GM12878 (cell line): Measurements from ENCODE around the gene SSX2IP. TPM values are rescaled to one million over a fixed set of nuclear protein-coding genes. Genes with fewer than 3 reads are reported as not detected.

Source experiments
- ATAC-seq: fragments of 200-7000 bp; cut with Tn5 transposase; 3 replicates; pipeline ENCODE4 v1.9.1; 2020; ENCODE audit warnings: mild to moderate bottlenecking, moderate library complexity
- BruUV-seq: library from RNA; stranded (reverse); fragments of 400-500 nt; replicated peaks from 2 replicates; lab custom pipeline; 2021; lab: Mats Ljungman, UMichigan
- CTCF ChIA-PET: fragments of 300-600 bp; sonication (Branson Sonifier 250); formaldehyde crosslinking; extraction: SDS; loops from one replicate; lab custom pipeline; 2021; ENCODE audit warnings: inconsistent platforms; lab: Yijun Ruan, JAX
- POLR2A ChIA-PET: fragments of 350-600 bp; formaldehyde crosslinking; extraction: SDS; loops from one replicate; lab custom pipeline; 2021; ENCODE audit warnings: inconsistent platforms; lab: Charles Lee
- RAD21 ChIA-PET: fragments of 300-600 bp; sonication (Branson Sonifier 250); formaldehyde crosslinking; loops from one replicate; lab custom pipeline; 2023; ENCODE audit warnings: antibody characterized with exemption; ENCODE audit not compliant: unreplicated experiment; lab: Charles Lee
- SMC1A ChIA-PET: fragments of 300-600 bp; sonication (Branson Sonifier 250); formaldehyde crosslinking; loops from one replicate; lab custom pipeline; 2023; ENCODE audit not compliant: unreplicated experiment, uncharacterized antibody; lab: Charles Lee
- DNase-seq: peaks from one replicate; pipeline ENCODE4 v3.0.0-alpha.2; 2011; ENCODE audit warnings: low read depth, low spot score
- FAIRE-seq: peaks from 3 replicates; lab custom pipeline; 2011; peaks lifted over from hg19 to GRCh38; lab: Jason Lieb, UNC
- H2AFZ ChIP-seq: 2 replicates; pipeline ENCODE4 v1.6.0; 2011; ENCODE audit warnings: low read depth, low read length, control low read depth; ENCODE audit not compliant: control insufficient read depth
- H3K27ac ChIP-seq: 2 replicates; pipeline ENCODE4 v1.5.1; 2011; ENCODE audit warnings: control low read depth; ENCODE audit not compliant: control insufficient read depth, insufficient read depth
- H3K27me3 ChIP-seq, 2 experiments: replicated peaks in 1 of 2; 2 replicates each; pipeline versions ENCODE4 v1.6.0 to v1.6.1; 2011; ENCODE audit warnings: low read length in 1 of 2; ENCODE audit not compliant: control insufficient read depth in 2 of 2, insufficient read depth in 2 of 2
- H3K36me3 ChIP-seq, 2 experiments: 2 replicates each; pipeline ENCODE4 v1.5.1; 2011; ENCODE audit warnings: low read length in 1 of 2; ENCODE audit not compliant: control insufficient read depth in 2 of 2, insufficient read depth in 2 of 2
- H3K4me1 ChIP-seq: 2 replicates; pipeline ENCODE4 v1.6.1; 2011; ENCODE audit warnings: mild to moderate bottlenecking, low read length, moderate library complexity, mixed read lengths; ENCODE audit not compliant: control insufficient read depth, insufficient read depth
- H3K4me2 ChIP-seq: 2 replicates; pipeline ENCODE4 v1.6.0; 2011; ENCODE audit warnings: control low read depth; ENCODE audit not compliant: control insufficient read depth, insufficient read depth
- H3K4me3 ChIP-seq: fragments of 200-600 bp; sonication (generic); 2 replicates; pipeline ENCODE4 v1.5.1; 2016
- H3K79me2 ChIP-seq: 2 replicates; pipeline ENCODE4 v1.6.0; 2011; ENCODE audit warnings: low read length; ENCODE audit not compliant: control insufficient read depth, insufficient read depth
- H3K9ac ChIP-seq: 2 replicates; pipeline ENCODE4 v1.8.0; 2011; ENCODE audit warnings: low read length, control low read depth, mixed read lengths; ENCODE audit not compliant: control insufficient read depth, insufficient read depth
- H3K9me3 ChIP-seq: replicated peaks from 3 replicates; pipeline ENCODE4 v1.5.1; 2011; ENCODE audit warnings: mild to moderate bottlenecking, low read length; ENCODE audit not compliant: control insufficient read depth, insufficient read depth
- H4K20me1 ChIP-seq: 2 replicates; pipeline ENCODE4 v1.6.0; 2011; ENCODE audit not compliant: control insufficient read depth, insufficient read depth
- CBX5 ChIP-seq: sonication (generic); IDR thresholded peaks from 2 replicates; pipeline ENCODE4 v1.6.1; 2016; ENCODE audit warnings: low read depth, moderate library complexity, mild to moderate bottlenecking, inconsistent platforms
- FOXM1 ChIP-seq: IDR thresholded peaks from 2 replicates; pipeline ENCODE4 v1.6.1; 2012; ENCODE audit warnings: low read depth, mild to moderate bottlenecking, inconsistent platforms, low read length, moderate library complexity
- PBX3 ChIP-seq: IDR thresholded peaks from 2 replicates; pipeline ENCODE4 v1.6.1; 2011; ENCODE audit warnings: mild to moderate bottlenecking, low read depth, low read length, moderate library complexity; ENCODE audit not compliant: insufficient replicate concordance
- SKIL ChIP-seq: fragments of 450-650 bp; IDR thresholded peaks from 2 replicates; pipeline ENCODE4 v1.6.1; 2017; ENCODE audit warnings: mild to moderate bottlenecking, low read depth, inconsistent platforms; ENCODE audit not compliant: poor library complexity, severe bottlenecking
- SMAD5 ChIP-seq: IDR thresholded peaks from 2 replicates; pipeline ENCODE4 v1.6.1; 2016; ENCODE audit warnings: antibody characterized with exemption, low read depth
- SMC3 ChIP-seq: IDR thresholded peaks from 2 replicates; pipeline ENCODE4 v1.6.1; 2011; ENCODE audit warnings: low read length, improper control_type of control experiment, borderline replicate concordance
- ZNF592 ChIP-seq: fragments of 450-650 bp; IDR thresholded peaks from 2 replicates; pipeline ENCODE4 v1.6.1; 2017; ENCODE audit warnings: mild to moderate bottlenecking, moderate library complexity
- WGBS: methylation state at CpG from one replicate; pipeline ENCODE4 v1.1.6; 2016; ENCODE audit warnings: low lambda C conversion rate; ENCODE audit not compliant: insufficient replicate concordance, insufficient coverage; ENCODE audit errors: missing lambda C conversion rate; 5-methylcytosine and 5-hydroxymethylcytosine counted together
- in situ Hi-C: fragments of 300-500 bp; cut with MboI; formaldehyde crosslinking; loops from 9 replicates; pipeline ENCODE4 v1.14.3; 2018; ENCODE audit warnings: mixed read lengths
- intact Hi-C: fragments of 100-400 bp; cut with micrococcal nuclease; formaldehyde crosslinking; loops from one replicate; pipeline ENCODE4 v1.14.2; 2022; ENCODE audit not compliant: unreplicated experiment
- polyA plus RNA-seq, 11 experiments: library from polyadenylated mRNA; depleted of rRNA in 4 of 11; unstranded in 6 of 11; stranded (reverse) in 5 of 11; fragments of >200 nt; fragmentation: Nextera tagmentation in 4 of 11; fragmentation: Illumina TruSeq in 1 of 11; extraction: Ambion mirVana in 4 of 11; extraction: Trizol in 1 of 11; gene quantifications; 1 replicate in 1 of 11; 2 replicates in 10 of 11; pipeline versions ENCODE4 v1.2.1 to v1.2.3, GENCODE V29; 2011 to 2016; ENCODE audit warnings: inconsistent platforms in 2 of 11, missing spikeins in 2 of 11, low read depth in 1 of 11
- total RNA-seq, 4 experiments: library from RNA; depleted of rRNA in 3 of 4; stranded (reverse); fragments of >200 nt in 3 of 4; fragmentation: Illumina TruSeq in 1 of 4; extraction: Trizol in 1 of 4; gene quantifications; 2 replicates each; pipeline versions ENCODE4 v1.2.1 to v1.2.3, GENCODE V29; 2013 to 2021

The SSX2IP gene
- total and polyA plus RNA-seq, 10 of the 15 experiments (the other 5 are each of a cell fraction or from before 2014, with no cell fraction given), result 3.3 to 14.0 (median 10.4) TPM

DNA sequence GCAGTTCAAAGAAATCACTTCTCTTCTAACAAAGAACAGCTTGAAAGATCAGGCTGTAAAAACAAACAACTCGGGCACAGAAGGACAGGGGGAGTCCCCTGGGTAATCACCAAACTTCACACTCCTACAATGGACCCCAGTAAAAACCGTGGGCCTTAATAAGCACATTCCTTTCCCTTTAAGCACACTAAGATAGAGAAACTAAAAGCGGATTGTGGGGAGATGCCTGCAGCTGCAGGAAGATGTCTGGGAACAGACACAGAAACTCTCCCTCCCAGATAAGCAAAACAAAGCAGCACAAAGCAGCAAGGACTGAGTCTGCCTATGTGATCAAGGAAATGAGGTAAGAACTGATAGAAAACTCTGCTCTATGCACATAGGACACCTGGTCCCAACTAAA lies 78.5 kb downstream of the SSX2IP start:
- Histone ChIP-seq H3K9me3 (peaks cover 20% of the 10 kb centered on the region), H3K9ac (no peak overlapping the region), H3K4me2 (peak overlapping the region; percentile 55), H3K4me1 (no peaks in the 10 kb centered on the region), H3K79me2 (no peaks in the 10 kb centered on the region), H3K27me3 (no peaks in the 10 kb centered on the region), H3K4me3 (no peak overlapping the region), H4K20me1 (no peaks in the 10 kb centered on the region), H3K36me3 (no peaks in the 10 kb centered on the region), H2AFZ (peak overlapping the region; percentile 81), H3K27ac (peak overlapping the region; percentile 52)
- no peak for DNase-seq
- in situ Hi-C loops (no loop called here), intact Hi-C loops (no loop called here)
- RAD21 ChIA-PET, result interaction anchor here (1.5 kb wide), 1 partner anchor 178 kb away, joined by 3 read pairs; no protein-coding TSS in a partner anchor
- SMC1A ChIA-PET, result interaction anchor here (0.8 to 1.7 kb wide), 3 partner anchors 9 to 169 kb away, joined by 3 to 6 read pairs (median 3); no protein-coding TSS in a partner anchor
- WGBS, result 4% methylated on average over 3 of the region's 3 CpGs
- no peak for FAIRE-seq
- TF ChIP-seq CBX5 (0 out of 2 replicates have a peak, but pooled peaks have one; percentile 25), SMAD5 (no peak), SKIL (no peak), PBX3 (no peak), ZNF592 (no peak), SMC3 (no peak), FOXM1 (no peak)
- peak; percentile 64 for ATAC-seq
- POLR2A ChIA-PET, result no interaction called here
- CTCF ChIA-PET, result interaction anchor here (2.2 kb wide), 1 partner anchor 169 kb away, joined by 5 read pairs; no protein-coding TSS in a partner anchor
- no TSS peak for BruUV-seq
